ENCODE data around the gene RUNX2.

The RUNX2 gene

DNA sequence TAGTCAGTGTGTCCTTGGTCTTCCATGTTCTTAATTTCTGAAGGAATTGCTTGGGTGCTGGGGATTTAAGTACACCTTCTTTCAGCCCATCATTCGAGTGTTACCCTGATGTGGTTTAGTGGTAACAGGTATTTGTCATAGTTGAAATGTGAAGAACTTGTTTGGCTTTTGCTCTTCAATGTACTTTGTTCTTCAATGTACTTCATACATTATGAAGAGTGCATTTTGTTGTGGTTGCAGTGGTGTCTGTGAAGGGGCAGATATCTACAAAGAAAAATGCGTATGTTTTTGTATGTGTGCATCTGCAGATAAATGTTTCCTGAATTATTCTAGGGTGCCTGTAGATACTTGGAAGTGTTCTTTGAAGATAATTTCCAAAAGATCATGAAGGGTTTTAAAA is 160.8 kb downstream of the RUNX2 start:
- no peak for TF ChIP-seq TCF12 (IDR thresholded peaks at IDR 0.05; ENCODE audit: low read depth)
- no peak for TF ChIP-seq FOXM1 (IDR thresholded peaks at IDR 0.05; ENCODE audit: borderline replicate concordance, low read depth)
- TF ChIP-seq EP300 (IDR thresholded peaks at IDR 0.05; ENCODE audit: borderline replicate concordance) = no peak
- TF ChIP-seq CEBPB (IDR thresholded peaks at IDR 0.05) = no peak
- no peak for TF ChIP-seq NFIC (IDR thresholded peaks at IDR 0.05)
- TF ChIP-seq YY1 (IDR thresholded peaks at IDR 0.05; ENCODE audit: low read depth) = no peak
- no peak for TF ChIP-seq REST (IDR thresholded peaks at IDR 0.05; ENCODE audit: low read depth)
- TF ChIP-seq RAD21 (IDR thresholded peaks at IDR 0.05; ENCODE audit: low read depth) = no peak
- TF ChIP-seq TEAD4 (IDR thresholded peaks at IDR 0.05) = no peak
- TF ChIP-seq TAF1 (IDR thresholded peaks at IDR 0.05; ENCODE audit: low read depth) = no peak
- TF ChIP-seq ZBTB7A (IDR thresholded peaks at IDR 0.05; ENCODE audit: low read depth) = no peak
- TF ChIP-seq EGR1 (IDR thresholded peaks at IDR 0.05) = no peak
- TF ChIP-seq, protein P1, sequence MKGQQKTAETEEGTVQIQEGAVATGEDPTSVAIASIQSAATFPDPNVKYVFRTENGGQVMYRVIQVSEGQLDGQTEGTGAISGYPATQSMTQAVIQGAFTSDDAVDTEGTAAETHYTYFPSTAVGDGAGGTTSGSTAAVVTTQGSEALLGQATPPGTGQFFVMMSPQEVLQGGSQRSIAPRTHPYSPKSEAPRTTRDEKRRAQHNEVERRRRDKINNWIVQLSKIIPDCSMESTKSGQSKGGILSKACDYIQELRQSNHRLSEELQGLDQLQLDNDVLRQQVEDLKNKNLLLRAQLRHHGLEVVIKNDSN (IDR thresholded peaks at IDR 0.05) = no peak
- TF ChIP-seq CREB1 (IDR thresholded peaks at IDR 0.05; ENCODE audit: low read depth) = no peak
- TF ChIP-seq, protein P2, sequence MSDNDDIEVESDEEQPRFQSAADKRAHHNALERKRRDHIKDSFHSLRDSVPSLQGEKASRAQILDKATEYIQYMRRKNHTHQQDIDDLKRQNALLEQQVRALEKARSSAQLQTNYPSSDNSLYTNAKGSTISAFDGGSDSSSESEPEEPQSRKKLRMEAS (IDR thresholded peaks at IDR 0.05) = no peak

DNA sequence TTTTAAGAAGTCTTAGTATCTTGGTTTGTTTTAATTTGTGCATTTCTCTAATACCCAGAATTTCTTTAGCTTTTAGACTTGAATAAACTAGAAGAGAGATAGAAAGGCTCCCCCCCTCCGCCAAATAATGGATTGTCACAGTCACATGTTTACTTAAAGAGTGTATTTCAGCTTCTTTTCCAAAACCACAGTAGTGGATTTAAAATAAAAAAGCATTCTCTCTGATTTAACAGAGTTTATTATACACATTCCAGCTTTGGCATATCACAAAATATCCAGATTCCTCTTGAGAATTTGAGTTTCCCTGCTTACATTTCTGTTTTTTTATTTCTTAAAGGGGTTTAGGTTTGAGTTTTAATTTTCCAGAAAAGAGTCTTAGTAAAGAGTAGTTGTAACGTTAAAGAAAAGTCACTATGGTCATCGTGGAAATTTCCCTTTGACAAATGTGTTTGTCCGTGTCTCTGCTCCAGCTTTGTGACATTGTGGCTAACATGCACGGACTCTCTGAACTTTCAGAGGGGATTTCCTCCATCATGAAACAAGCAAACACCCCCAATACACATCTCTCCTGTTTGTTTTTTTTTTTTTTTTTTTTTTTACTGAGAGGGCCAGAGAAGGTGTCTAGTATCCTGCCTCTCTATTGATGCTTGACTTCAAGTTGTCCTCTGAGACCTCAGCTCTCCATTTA is 163.1 kb downstream of the RUNX2 start:
- TF ChIP-seq REST (IDR thresholded peaks at IDR 0.05; ENCODE audit: low read depth) = no peak
- TF ChIP-seq TAF1 (IDR thresholded peaks at IDR 0.05; ENCODE audit: low read depth) = no peak
- TF ChIP-seq TEAD4 (IDR thresholded peaks at IDR 0.05) = no peak
- TF ChIP-seq CEBPB (IDR thresholded peaks at IDR 0.05) = no peak
- no peak for TF ChIP-seq EGR1 (IDR thresholded peaks at IDR 0.05)
- TF ChIP-seq FOXM1 (IDR thresholded peaks at IDR 0.05; ENCODE audit: borderline replicate concordance, low read depth) = no peak

DNA sequence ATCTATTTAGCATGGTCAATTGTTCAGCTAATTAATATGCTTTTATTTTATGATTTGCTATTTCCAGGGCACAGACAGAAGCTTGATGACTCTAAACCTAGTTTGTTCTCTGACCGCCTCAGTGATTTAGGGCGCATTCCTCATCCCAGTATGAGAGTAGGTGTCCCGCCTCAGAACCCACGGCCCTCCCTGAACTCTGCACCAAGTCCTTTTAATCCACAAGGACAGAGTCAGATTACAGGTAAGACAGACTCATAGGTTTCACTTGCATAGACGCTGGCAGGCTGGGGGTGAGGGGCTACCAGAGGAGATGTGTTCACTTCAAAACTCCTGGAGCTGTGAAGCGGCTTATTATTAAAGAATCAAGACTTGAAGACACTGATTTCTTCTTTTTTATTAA is 163.7 kb downstream of the RUNX2 start:
- no peak for TF ChIP-seq CREB1 (IDR thresholded peaks at IDR 0.05; ENCODE audit: low read depth)
- TF ChIP-seq NFIC (IDR thresholded peaks at IDR 0.05) = no peak
- no peak for TF ChIP-seq CEBPB (IDR thresholded peaks at IDR 0.05)
- TF ChIP-seq TCF12 (IDR thresholded peaks at IDR 0.05; ENCODE audit: low read depth) = no peak
- TF ChIP-seq, protein P1 (IDR thresholded peaks at IDR 0.05) = no peak
- TF ChIP-seq EP300 (IDR thresholded peaks at IDR 0.05; ENCODE audit: borderline replicate concordance) = no peak
- no peak for TF ChIP-seq REST (IDR thresholded peaks at IDR 0.05; ENCODE audit: low read depth)
- TF ChIP-seq FOXM1 (IDR thresholded peaks at IDR 0.05; ENCODE audit: borderline replicate concordance, low read depth) = no peak
- no peak for TF ChIP-seq RAD21 (IDR thresholded peaks at IDR 0.05; ENCODE audit: low read depth)
- TF ChIP-seq TAF1 (IDR thresholded peaks at IDR 0.05; ENCODE audit: low read depth) = no peak
- TF ChIP-seq YY1 (IDR thresholded peaks at IDR 0.05; ENCODE audit: low read depth) = no peak
- no peak for TF ChIP-seq ZBTB7A (IDR thresholded peaks at IDR 0.05; ENCODE audit: low read depth)
- no peak for TF ChIP-seq TEAD4 (IDR thresholded peaks at IDR 0.05)
- no peak for TF ChIP-seq EGR1 (IDR thresholded peaks at IDR 0.05)
- TF ChIP-seq, protein P2 (IDR thresholded peaks at IDR 0.05) = no peak

- TF ChIP-seq YY1 (IDR thresholded peaks at IDR 0.05; ENCODE audit: low read depth) (no peak), EGR1 (IDR thresholded peaks at IDR 0.05) (no peak), TAF1 (IDR thresholded peaks at IDR 0.05; ENCODE audit: low read depth) (no peak), CREB1 (IDR thresholded peaks at IDR 0.05; ENCODE audit: low read depth) (no peak), NFIC (IDR thresholded peaks at IDR 0.05) (no peak), FOXM1 (IDR thresholded peaks at IDR 0.05; ENCODE audit: borderline replicate concordance, low read depth) (no peak), RAD21 (IDR thresholded peaks at IDR 0.05; ENCODE audit: low read depth) (no peak), TEAD4 (IDR thresholded peaks at IDR 0.05) (no peak), ZBTB7A (IDR thresholded peaks at IDR 0.05; ENCODE audit: low read depth) (no peak)
- TF ChIP-seq, protein P1 (IDR thresholded peaks at IDR 0.05) = no peak
These were observed 165.6 kb downstream of the RUNX2 start for GRCh38 chr6:45493761-45494160.
